Activated naive CD4-positive, alpha-beta T cell treated with Interleukin-2 at 50 U/mL for 16 hours (primary cell): Measurements from ENCODE around the gene ARHGEF7.

Experiments used
- DNase-seq: peaks from one replicate; pipeline ENCODE4 v3.0.0-alpha.2; 2020

Gene ARHGEF7

GRCh38 chr13:111203736-111204389 lies 88.8 kb downstream of the ARHGEF7 start:
- no peak for DNase-seq

DNA sequence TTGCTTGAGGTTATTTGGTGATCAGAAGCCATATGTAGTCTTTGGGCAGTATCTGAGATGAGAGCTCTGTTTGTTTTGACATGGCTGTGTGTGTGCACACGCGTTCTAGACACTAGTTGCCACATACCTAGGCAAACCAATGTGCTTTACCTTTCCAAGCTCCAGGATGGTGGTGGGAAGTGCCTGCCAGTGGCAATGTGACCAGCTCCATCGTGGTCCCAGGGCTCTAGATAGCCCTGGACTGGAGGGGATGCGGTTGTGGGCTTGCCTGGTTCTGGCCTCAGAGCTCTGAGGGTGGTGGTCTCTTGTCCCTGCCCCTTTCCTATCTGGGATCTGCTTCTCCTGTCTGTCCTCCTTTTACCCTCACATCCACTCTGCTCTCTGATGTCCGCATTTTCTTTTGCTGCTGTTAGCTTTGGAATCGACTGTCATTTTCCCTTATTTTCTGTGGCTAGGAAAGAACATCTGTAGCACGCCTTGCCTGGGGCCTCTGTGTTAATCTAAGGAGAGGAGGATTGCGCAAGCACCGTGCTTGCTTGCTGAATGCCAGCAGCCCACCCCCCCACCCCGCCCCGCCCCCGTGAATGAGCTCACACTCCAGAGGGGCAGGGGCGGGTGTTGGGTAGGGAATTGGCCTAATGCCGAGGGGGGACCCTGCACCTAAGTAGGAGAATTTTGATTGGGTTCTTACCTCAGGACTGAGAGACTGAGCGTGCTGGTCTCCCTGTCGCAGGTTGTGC lies 89.5 kb downstream of the ARHGEF7 start:
- no peak for DNase-seq

- DNase-seq, result no peak
These were observed 91.0 kb downstream of the ARHGEF7 start for GRCh38 chr13:111206148-111206547.

GRCh38 chr13:111209613-111210012 lies 94.5 kb downstream of the ARHGEF7 start:
- DNase-seq, result no peak

GRCh38 chr13:111210091-111210490 lies 95.0 kb downstream of the ARHGEF7 start:
- no peak for DNase-seq

GRCh38 chr13:111210544-111211469 lies 95.7 kb downstream of the ARHGEF7 start:
- no peak for DNase-seq

DNA sequence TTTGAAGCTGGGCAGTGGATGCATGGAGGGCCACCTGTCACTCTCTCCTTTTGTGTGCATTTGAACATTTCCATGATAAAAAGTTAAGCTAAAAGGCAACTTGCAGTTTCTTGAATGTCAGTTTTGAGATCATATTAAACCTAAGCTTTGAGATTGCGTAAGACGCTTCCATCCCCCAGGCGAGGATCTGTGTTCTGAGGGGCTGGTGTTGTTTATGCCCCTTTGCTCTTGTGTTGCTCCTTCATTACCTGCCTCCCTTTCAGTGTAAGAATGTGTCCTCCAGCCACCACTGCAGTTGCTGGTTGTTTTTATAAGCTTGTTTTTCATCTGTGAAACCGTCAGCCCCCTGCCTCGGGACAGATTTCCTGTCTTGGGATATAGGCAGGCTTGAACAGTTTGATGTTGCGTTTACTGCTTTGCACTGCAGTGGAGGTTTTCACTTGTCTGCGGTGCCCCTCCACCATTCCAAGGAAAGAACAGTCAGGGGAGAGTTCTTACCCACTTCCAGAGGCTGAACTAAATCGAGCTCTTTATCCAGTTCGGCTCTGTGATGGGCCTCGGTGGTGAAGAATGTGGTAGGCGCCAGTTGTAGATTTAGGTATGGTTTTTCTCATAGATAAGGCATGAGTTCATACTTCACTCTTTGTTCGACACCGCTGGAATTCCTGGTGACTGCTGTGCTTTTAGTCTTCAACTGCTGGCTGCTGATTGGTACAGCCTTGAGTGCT lies 96.8 kb downstream of the ARHGEF7 start:
- DNase-seq, result no peak

DNA sequence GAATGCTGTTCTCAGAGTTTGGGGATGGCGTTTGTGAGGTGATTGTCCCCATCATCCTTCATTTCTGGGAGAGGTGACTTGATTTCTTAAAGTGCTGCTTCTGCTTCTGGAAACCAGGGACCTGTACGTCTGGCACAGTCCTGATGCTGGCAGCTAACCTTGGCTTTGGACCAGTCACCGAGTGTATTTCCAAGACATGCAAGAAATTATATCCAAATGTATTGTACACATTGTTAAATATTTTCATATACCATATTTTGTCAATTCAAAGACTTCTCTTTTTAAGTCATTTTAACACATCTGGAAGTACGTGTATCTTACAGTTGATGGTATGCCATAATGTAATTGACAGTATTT lies 97.4 kb downstream of the ARHGEF7 start:
- DNase-seq, result no peak

DNA sequence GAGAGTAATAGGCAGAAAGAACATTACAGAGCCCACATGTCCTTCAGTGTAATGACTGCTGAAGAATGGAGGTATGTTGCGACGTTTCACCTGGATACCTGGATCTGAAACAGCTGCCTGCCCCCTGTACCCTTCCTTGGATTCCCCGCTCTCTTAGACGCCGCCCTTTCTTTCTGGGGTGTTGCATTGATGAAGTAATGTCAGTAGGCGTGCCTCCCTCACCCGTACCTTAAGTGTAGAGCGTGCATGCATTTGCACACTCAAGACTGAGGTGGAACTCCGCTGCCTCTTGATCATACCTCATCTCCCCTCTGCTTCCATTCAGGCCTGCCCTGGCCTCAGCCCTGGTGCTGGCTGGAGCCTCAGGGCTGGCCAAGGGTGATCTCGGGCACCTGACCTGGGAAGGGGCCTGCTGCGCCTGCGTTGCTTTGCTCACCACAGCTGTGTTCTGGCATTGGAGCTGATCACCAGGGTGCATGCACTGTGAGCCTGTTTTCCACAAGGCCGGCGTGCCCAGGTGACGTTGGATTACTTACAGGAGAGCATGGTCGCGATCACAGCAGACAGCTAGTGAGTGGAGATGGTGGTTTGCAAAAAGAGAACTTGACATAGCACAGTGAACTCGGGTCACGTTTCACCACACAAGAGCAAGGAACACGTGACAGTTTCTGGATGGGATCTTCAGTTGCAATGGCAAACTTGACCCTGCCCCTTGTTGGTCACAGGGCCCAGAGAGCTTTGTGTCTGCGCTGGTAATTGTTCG lies 99.0 kb downstream of the ARHGEF7 start:
- DNase-seq, result no peak

DNA sequence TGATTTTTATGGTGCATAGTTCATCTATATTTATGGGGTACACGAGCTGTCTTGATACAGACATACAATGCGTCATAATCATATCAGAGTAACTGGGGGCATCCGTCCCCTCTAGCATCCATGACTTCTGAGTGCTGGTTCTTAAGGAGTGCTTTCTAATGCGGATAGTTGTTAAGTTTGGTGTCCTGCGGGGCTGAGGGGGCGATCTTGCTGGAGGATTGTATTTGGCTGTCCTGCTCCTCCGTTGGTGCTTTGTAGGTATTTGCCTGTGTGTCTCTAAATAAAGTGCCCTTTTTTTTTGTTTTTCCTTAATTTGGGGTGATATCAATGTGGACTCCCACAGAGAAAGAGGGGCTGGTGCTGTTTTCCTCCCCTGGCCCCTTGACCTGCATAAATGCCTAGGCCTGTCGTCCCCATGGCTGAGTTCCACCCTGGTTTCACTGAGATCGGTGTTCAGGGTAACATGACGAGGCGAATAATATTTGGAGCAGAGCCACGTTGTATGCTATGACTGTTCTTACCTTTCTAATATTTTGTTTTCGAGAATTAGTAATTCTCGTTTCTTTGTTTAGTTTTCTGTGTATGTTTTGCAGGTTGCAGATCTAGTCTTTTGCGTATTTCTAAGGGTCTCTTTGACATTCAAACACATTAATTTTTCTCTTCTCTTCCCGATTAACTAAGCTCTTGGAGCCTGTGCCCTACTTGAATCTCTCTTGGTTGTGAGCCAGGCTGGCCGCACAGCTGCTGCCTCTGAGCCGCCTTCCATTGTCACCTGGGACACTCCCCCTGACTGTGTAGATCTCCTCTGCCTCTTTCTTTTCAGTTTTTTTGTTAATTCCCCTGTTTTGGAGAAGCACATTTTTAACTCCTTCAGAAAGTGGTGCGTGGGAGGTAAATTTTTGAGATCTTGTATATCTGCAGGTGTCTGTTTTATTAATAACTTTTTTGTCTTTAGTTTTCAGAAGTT lies 100.3 kb downstream of the ARHGEF7 start:
- DNase-seq, result no peak

DNA sequence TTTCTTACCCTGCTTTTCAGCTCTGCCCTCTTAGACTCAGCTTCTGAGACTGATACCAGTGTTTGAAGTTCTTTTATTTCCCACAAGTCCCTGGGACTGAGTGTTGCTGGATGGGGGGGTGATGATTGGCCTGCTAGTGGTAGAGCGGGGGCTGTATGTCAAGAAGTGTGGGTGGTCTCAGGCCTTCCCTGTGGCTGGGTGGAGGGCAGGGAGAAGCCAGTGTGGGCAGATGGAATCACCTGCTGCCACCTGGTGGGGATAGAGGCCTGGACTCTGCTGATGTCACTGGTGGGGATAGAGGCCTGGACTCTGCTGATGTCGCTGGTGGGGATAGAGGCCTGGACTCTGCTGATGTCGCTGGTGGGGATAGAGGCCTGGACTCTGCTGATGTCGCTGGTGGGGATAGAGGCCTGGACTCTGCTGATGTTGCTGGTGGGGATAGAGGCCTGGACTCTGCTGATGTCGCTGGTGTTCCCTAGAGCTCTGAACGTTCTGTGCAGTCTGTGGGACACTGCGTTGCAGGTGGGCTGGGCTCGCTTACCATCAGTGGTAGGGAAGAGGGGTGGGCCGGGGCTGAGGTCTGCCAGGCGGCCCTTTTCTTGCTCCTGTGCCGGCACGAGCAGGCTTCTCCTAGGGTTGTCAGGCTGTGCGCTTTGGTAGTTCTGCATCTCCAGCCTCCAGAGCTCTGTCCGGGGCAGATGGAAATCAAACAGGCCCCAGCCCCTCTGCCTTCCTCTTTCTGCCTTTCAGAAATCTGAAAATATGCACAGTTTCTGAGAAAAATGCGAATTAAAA lies 101.3 kb downstream of the ARHGEF7 start:
- peak; percentile 38 for DNase-seq

GRCh38 chr13:111217641-111218040 lies 102.5 kb downstream of the ARHGEF7 start:
- DNase-seq, result no peak

GRCh38 chr13:111219280-111219679 lies 104.2 kb downstream of the ARHGEF7 start:
- no peak for DNase-seq

DNA sequence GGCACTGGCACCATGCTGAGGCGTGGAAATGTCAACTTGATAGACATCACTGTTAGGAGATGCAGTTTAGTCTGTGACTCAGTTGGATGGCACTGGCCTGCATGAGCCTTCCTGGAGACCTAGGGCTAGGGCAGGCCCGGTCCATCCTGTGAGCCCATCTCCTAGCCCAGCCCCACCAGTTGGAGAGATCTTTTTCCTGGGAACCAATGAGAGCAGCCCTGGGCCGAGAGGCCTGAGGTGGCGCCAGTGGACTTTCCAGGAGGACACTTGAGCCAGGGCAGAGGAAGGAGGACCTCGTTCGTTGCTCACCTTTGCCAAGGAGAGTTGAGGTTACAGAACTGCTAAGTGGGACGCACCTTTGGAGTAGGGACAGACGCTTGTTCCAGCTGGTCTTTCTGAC lies 104.8 kb downstream of the ARHGEF7 start:
- no peak for DNase-seq

DNA sequence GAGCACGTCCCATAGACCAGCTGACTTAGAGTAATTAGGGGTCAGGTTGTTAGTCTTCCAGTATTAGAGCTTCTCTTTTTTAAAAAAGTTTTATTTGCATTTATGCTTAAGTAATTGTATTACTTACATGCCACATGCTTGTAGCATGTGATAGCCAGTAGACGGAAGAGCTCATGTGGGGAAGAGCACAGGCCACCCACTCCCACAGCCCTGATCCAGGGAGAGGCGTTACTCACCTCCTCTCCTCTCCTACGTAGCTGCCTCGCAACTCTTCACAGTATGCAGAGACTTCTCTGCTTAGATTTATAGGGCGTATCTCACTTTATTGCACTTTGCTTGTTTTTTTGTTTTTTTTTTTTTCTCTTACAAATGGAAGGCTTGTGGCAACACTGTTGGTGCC lies 110.1 kb downstream of the ARHGEF7 start:
- no peak for DNase-seq

GRCh38 chr13:111225810-111226546 lies 110.9 kb downstream of the ARHGEF7 start:
- DNase-seq, result no peak

- no peak for DNase-seq
These were observed 112.3 kb downstream of the ARHGEF7 start for GRCh38 chr13:111227405-111227804.

DNA sequence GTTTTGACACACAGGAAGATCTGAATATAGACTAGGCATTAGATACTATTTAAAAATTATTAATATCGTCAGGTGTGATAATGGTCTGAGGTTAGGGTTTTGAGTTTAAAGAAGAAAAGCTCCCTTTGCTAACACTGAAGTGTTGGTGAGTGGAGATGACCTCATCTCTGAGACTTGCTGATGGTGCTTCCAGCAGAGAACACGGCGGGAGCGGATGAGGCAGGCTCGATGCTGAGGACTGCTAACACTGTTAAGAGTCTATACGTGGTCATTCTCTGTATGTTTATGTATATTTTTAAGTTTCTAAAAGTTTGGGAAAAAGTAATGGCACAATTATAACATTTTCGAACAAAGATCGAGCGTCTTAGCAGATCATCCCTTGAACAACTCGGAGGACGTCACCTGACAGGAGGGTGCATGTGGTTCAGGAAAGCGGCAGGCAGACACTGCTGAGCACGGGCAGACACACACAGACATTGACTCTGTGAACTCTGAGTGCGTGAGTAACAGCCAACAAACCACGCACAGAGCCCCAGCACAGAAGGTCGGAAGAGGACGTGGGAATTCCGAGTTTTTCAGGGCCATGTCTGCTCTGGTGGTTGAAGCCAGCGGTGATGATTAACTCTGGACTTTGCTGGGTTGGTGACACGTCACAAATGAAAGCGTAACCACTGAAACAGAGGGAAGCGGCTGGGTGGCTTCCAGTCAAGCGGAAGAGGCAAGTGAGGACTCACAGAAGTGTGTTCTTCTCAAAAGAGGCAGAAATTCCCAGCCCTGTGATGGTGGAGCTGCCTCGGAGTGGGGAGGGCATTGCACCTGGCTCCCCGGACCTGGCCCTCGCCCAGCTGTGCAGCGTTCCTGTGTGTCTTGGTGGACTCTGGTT lies 113.4 kb downstream of the ARHGEF7 start:
- no peak for DNase-seq
